GM21381 (cell line): ENCODE data around the gene GPR39.
"Not testable (repeated sequence)": the region's sequence is repeated elsewhere in the genome, so short reads cannot be mapped to it uniquely, and the experiment has no call there.

Source experiments
- ATAC-seq: cut with Tn5 transposase; IDR thresholded peaks from one replicate; pipeline ENCODE4 v1.9.1; 2021; ENCODE audit warnings: mild to moderate bottlenecking, moderate library complexity; ENCODE audit not compliant: unreplicated experiment

GPR39 gene

DNA sequence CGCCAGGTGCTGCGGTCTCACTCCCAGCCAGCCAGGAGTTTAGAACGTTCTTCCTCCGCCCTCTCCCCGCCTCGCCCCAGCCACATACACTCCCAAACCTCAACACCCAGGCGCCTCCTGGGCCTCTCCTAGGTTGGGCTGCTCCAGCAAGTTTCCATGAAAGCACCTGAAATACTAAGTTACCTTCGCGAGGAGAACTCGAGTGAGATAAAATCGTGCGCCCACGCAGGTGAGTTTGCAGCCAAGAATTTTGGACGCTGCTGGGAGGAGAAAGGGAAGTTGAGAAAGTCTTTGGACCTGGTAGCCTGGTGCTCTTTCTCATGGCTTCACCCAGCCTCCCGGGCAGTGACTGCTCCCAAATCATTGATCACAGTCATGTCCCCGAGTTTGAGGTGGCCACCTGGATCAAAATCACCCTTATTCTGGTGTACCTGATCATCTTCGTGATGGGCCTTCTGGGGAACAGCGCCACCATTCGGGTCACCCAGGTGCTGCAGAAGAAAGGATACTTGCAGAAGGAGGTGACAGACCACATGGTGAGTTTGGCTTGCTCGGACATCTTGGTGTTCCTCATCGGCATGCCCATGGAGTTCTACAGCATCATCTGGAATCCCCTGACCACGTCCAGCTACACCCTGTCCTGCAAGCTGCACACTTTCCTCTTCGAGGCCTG is at the start of gene GPR39:
TSS of gene GPR39 (plus strand) at position 83 of the 673 bp plus-strand sequence.
- ATAC-seq = no peak

GRCh38 chr2:132368191-132368590 is 48.4 kb upstream of the GPR39 start:
- ATAC-seq = no peak

DNA sequence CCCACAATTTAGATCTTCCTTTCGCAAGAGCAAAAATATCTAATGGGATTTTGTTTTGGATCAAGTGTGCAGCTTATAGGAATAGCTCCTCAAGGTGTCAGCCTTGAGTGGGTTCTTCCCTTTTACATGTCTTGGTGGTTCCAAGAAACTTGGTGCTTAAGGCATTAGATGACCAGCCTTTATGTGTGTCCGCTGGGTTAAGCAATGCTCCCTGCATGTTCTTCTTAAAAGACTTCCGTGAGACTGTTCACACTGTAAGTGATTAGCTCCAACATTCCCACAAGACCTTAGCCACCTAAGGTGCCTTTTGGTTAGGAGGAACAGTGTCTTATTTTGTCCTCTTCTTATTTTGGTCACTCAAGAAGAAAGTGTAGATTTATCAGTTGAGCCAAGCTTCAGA is 44.3 kb upstream of the GPR39 start:
- ATAC-seq = no peak

DNA sequence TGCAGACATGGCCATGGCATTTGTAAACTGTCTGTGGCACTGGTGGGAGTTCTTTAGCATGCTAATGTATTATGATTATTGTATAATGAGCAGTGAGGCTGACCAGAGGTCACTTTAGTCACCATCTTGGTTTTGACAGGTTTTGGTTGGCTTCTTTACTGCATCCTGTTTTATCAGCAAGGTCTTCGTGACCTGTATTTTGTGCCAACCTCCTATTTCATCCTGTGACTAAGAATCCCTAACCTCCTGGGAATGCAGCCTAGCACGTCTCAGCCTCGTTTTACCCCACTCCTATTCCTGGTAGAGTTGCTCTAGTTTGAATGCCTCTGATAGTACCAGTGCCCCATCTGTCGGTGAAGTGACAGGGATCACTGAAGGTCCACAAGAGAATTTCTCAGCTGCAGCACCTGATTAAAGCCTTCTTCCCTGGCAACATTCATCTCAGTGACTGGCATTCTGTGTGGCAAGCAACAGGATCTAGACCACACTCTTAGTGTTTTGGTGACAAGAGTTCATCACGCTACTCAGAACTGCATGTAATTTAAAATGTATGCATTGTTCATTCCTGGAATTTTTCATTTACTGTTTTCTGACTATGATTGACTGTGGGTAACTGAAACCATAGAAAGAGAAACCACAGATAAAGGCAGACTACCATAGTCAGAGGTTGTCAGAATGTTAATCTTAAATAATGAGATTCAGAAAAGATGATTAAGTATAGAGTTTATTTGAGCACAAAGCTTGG is 43.0 kb upstream of the GPR39 start:
- ATAC-seq = no peak

- ATAC-seq = no peak
Observed at GRCh38 chr2:132374151-132374550, 42.5 kb upstream of the GPR39 start.

DNA sequence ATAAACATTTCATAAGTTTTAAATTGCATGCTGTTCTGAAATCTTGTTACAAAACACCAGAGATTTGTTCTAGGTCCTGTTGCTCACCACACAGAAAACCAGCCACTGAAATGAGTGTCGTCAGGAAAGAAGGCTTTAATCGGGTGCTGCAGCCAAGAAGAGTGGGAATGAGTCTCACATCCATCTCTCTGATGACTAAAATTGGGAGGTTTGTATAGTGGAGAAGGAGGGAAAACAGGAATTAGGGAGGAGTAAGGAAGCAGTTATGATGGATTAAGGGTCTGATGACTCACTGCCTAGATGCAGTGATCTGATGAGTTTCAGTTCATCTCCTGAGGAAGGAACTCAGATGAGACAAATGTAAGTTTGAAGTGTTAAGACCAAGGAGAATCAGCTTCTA is 42.1 kb upstream of the GPR39 start:
- ATAC-seq = no peak

DNA sequence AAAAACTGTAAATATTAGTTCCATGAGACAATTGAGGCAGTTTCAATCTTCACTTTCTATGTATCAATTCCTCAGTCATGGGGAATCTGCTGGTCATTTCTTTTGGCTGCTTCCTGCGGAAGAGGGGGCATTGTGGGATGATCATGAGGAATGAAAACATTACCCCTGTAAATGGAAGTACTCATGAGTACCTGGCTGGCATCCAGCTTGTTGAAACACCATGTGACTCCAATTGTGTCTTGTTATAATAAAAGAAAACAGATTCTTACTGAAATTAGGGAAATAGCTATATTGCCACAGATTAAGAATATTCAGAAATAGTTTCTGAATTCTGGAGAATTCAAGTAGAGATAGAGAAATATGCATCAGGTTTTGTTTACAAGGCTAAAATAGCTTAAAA is 41.6 kb upstream of the GPR39 start:
- ATAC-seq = no peak

DNA sequence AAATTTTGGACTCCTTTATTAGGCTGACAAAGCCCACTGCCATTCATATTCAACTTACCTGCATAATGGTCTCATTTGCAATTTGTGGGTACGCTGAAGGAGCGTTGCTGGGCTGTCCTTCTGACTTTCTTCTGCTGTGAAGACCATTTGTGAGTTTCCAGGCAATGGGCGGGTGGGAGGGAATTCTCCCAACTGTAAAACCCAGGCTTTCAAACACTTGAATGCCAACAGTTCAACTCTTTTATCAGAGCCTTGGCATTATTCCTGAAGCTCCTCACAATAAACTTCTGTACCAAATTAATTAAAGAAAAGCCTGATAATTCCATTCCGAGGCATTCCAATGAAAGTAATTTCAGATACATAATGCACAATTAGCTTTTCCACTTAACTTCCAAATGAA is 35.2 kb upstream of the GPR39 start:
- ATAC-seq = no peak

GRCh38 chr2:132383956-132384355 is 32.6 kb upstream of the GPR39 start:
- no peak for ATAC-seq

DNA sequence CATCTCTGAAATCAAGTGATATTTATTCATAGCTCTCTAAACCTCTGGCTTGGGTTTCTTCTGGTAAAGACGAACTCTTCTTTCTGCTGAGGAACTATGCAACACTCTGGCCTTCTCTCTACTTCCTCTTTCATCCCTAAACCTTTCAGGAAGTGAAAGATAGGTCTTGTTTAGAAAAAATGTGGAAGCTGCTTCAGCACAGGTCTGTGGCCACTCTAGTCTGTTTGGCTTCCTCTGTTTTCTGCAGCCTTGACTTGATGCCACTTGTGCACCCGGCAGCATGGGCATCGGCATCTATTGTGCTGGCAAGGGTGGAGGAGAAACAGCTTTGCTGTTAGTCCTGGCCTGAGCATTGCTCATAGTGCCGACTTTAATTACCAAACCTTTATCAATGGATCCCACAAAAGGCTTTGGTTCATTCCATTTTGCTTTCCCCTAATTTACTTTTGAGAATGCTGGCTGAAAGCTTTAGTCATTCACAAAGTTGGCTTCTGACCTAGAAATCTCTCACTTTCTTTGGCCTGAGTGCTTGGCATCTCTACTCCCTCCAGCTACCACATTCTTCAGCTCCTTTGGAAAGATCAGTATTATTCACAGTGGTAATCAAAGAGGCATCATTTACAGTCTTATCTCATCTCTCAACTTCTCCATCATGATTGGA is 32.0 kb upstream of the GPR39 start:
- ATAC-seq = no peak

- ATAC-seq = no peak
Observed at GRCh38 chr2:132387126-132387525, 29.5 kb upstream of the GPR39 start.

DNA sequence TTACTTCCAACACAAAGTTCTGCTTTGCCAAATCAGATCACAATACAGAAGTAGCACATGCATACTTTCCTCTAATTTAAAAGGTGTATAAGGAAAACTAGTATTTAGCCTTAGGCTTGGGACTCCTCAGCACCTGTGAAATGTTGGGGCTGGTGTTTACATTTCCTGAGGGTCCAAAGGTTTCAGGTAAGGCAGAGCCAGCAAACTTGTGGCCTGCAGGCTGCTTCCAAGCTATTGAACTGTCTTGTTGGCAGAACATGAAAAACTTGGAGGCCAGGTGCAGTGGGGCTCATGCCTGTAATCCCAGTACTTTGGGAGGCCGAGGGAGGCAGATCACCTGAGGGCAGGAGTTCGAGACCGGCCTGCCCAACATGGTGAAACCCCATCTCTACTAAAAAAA is 26.5 kb upstream of the GPR39 start:
- no peak for ATAC-seq

GRCh38 chr2:132391378-132391777 is 25.2 kb upstream of the GPR39 start:
- no peak for ATAC-seq

- no peak for ATAC-seq
Observed at GRCh38 chr2:132392221-132392620, 24.4 kb upstream of the GPR39 start.

DNA sequence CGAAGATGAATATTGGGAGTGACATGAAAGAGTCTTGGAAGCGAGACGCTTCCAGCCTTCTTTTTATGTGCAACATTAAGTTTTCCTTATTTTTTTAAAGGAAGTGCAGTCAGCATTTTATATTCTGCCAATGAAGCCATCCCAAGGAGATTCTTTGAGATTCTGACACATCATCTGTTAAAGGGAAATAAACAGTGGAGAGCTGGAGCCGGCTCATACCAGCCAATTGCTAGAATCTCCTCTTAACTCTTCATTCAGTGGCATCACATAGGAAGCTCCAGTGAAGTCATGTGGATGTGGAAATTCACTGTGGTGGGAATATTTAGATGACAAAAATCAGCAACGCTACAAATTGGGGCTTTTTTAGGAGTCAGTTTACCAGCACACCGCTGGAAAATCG is 23.7 kb upstream of the GPR39 start:
- no peak for ATAC-seq

DNA sequence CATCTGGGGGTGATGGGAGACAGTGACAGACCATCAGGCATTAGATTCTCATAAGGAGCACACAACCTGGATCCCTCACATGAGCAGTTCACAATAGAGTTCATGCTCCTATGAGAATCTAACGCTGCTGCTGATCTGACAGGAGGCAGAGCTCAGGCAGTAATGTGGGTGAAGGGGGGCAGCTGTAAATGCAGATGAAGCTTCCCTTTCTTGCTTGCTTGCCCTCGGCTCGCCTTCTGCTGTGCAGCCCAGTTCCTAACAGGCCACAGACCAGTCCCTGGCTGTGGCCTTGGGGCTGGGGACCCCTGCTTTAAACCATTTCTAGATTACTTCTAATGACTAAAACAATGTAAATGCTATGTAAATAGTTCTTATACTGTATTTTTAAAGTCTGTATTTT is 19.6 kb upstream of the GPR39 start:
- not testable (repeated sequence) for ATAC-seq

- no peak for ATAC-seq
Observed at GRCh38 chr2:132400169-132400900, 16.3 kb upstream of the GPR39 start.

- no peak for ATAC-seq
Observed at GRCh38 chr2:132400901-132401240, 15.7 kb upstream of the GPR39 start.

DNA sequence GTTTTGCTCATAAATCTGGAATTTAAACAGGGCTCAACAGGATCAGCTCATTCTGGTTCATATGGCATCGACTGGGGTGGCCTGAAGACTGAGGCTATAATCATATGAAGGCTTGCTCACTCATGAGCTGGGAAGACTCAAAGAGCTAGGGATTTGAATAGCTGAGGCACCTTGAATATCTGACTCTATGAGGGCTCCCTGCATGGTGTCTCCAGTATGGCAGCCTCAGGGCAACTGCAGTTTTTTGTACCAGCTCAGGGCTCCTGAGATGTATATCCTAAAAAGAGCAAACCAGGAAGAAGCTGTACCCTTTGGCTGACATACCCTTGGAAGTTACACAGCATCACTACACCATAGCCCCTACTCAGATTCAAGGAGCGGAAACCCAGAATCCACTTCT is 15.3 kb upstream of the GPR39 start:
- no peak for ATAC-seq

DNA sequence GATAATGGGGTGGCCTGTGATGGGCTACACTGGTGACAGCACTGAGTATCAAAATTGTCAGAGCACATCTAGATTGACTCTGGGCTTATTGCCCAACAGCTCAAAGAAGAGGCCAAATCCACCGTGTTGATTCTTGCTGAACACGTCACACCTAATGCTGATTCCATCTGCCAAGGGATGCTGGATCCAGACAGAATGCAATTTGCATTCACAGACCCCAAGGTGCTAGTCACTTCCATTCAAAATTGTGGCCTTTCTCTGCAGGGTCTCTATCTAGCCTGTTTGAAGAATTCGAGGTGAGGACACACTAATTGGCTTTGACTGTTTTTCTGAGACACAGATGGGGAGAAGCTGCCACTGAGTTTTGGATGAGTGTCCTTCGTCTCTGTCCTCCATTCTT is 13.5 kb upstream of the GPR39 start:
- no peak for ATAC-seq

GRCh38 chr2:132404056-132404455 is 12.5 kb upstream of the GPR39 start:
- ATAC-seq = no peak

DNA sequence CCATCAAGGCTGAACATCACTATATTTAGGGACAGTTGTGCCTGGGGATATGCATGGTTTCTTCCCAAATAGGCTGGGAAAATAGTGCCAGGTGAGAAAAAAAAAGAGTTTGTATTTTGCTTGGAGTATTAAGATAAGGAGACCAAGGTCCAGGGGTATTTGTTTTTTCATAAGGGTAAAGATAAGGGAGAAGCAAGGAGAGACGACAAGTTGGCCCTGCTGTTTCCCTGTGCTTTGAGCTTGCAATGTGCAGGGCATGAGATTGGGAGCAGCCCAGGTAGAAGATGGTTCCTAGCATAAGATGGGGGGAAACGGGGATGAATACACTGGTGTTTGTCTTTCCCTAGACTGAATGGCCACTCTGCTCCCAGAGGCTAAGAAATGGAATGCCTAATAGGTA is 8.8 kb upstream of the GPR39 start:
- ATAC-seq = no peak
